Stimulated activated naive CD8-positive, alpha-beta T cell treated with anti-CD3 and anti-CD28 coated beads, Interleukin-15, Interleukin-2, amounts not matched to agents 100 U/mL and 50 U/mL, for 24 hours (primary cell): Measurements from ENCODE around the gene ZNF24.
A peak's percentile ranks its signal among the peaks of the same experiment; 100 is the strongest.

Experiments used
- ATAC-seq: fragments of 150-1000 bp; cut with Tn5 transposase; one replicate; pipeline ENCODE4 v1.10.0; 2021
- DNase-seq: peaks from one replicate; pipeline ENCODE4 v3.0.0; 2021

Gene ZNF24

DNA sequence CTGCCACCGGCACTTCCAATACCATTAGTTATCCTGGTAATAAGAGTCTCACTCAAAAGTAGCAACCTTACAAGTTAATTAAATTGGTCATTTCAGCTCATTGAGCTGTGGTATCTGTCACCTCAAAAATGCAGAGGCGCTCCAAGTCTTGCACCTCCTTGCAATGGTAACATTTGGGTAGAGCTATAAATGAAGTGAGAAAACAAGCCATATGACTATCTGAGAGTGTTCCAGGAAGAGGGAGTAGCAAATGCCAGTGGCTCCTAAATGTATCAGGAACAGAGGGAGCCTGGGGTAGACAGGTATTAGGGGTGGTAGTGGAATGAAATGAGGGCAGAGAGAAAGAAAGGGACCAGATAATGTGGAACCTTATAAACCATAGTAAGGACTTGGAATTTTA is 48.2 kb downstream of the ZNF24 start:
- DNase-seq = no peak
- ATAC-seq = no peak

DNA sequence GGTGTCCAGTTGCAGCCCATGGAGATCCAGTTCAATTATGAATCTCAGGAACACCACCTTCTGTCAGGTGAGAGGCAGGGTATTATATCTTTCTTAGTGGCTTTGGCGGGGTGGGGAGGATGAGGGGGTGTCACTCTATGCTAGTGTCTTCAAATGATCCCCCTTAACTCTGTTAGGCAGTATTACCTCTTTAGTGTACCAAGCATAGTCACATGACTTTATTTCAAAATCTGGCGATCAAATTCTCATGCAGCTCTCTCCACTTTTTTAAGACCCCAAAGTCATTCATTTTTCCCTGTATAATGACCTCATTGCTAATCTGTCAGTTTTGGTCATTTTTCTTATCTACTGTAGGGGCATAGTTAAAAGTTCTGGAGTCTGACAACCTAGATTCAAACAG is 53.1 kb downstream of the ZNF24 start:
- DNase-seq = no peak
- no peak for ATAC-seq

DNA sequence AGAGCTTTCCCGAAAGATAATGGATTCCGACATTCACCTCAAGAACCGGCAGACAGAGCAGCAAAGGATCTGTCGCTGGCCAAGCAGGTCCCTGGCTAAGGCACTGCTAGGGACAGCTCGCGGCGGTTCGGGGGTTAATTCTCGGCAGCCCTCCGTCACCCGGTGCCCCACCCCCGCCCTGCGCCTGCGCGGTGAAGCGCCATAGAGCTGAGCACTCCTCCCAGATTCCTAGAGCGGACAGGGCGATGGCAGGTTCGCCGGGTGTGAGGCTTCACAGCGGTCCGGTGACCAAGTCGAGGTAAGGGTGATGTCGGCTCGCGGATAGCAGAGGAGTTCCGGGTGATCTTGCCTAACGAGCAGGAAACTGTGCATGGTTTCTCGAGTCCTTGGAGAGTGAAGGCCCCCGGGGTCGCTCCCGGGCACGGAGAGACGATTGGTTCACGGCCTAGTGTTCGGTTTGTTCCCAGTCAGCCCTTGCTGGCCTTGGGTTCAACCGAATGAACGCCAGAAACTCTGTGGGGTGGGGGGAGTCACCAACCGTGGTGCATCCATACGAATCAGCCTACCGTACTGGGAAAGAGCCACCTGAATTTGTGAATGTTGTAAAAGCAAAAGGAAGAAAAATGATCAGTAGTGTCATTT is 54.0 kb downstream of the ZNF24 start, which contains the start of gene ZSCAN30:
Gene ZSCAN30, minus strand, starts transcription at position 136 of the 642 bp plus-strand sequence. CDS start 25,877 bp downstream, outside the sequence.
- DNase-seq (peak; percentile 95), ATAC-seq (peak; percentile 98)

DNA sequence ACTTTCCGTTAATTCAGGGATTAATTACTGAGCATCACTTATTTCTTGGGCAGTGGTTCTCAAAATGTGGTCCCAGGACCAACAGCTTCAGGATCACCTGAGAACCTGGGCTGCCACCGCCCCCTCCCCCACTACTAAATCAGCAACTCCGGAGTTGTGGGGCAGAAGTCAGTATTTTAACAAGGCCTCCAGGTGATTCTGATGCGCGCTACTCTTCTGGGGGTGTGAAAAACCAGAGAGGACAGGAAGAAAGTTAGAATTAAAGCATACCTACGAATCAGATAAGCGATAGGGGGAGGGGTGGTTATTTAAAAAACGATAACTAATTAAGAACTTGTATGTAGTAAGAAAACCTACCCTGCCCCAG is 54.5 kb downstream of the ZNF24 start:
- peak; percentile 14 for ATAC-seq
- DNase-seq = peak; percentile 41

DNA sequence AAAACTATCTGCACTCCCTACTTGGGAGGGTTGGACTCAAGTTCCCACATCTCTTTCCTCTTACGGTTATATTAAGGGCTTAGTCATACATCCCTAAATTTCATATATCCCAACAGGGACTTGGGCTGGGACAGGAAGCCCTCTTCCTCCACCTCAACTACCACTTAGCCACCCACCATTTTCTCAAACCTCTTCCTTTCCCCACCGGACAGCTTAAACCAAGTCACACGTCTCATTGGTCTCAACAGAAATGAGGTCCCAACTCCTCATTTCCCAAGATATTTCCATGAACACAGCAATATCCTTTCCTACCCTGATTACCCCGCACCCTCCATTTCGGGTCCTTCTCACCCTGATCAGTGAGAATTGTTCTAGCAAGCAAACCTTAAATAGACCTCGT is 54.9 kb downstream of the ZNF24 start:
- ATAC-seq (no peak), DNase-seq (no peak)

DNA sequence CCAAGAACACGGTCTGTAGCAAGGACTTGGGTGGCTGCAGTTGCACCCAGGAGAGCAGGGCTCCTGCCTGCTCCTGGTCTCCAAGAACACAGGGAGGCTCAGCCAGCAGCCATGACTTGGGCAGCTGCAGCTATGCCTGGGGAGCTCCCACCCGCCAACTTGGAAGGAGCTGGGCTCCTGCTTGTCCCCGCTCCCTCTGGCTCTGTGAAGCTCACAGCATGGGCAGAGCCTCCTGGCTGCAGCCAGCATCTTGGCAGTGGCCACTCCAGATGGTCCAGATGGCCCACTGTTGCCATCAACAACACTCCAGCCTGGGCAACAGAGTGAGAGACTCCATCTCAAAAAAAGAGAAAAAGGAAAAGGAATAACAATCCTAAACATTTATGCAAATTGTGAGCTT is 59.4 kb downstream of the ZNF24 start:
- DNase-seq (no peak), ATAC-seq (no peak)

DNA sequence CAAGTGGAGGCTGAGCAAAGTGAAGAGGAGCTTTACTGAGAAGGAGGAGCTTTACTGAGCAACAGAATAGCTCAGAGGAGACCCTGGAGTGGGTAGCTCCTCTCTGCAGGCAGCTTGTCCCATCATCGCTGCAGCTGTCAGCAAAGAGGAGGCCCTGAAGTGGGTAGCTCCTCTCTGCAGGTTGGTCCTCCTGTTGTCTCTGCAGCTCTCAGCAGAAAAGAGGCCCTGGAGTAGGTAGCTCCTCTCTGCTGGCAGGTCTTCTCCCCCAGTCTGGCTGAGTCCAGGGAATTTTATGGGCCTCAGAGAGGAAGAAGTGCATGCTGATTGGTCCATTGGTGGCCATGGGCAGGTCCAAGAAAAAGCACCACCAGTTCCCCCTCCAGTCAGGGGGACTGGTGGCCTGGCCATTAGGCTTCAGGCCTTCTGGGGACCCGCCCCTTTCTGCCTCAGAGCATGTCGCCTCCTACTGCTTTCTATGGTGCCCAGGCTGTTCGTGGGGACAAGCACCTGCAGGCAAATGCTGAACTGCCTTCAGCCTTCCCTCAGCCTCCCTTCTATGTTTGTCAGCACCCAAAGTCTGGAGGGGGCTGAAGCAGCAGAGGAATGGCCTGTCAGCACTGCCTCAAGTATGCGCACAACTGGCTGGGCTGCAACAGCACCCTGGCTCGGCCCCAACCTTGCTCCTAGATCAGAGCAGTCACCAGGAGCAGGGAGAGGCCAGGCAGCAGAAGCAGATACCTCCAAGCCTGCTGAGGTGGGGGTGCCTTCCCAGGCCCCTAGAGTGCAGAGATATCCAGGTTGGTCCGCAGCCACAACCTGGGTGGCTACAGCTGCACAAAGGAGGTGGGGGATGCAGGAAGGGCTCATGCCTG is 60.1 kb downstream of the ZNF24 start:
- ATAC-seq (no peak), DNase-seq (no peak)

DNA sequence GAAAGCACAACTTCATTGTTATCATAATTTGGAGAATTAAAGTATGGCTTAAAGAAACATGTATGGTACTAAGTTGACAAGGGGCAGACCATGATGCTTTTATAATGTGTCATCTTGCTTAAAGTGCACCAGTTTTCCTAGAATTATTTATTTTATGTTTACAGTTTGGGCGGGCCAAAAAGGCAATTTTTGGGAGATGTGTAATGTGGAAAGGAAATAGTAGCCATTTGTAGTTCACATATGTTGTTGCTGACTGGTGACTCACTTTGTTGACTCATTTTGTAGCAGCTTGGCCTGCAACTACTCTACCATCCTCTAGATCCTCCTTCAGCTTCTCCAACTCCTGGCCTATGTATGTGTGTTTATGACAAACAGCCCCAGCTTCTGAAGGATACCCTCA is 61.9 kb downstream of the ZNF24 start:
- no peak for DNase-seq
- ATAC-seq = peak; percentile 77
